ENCODE data around the gene TENM4. TPM values are rescaled to one million over a fixed set of nuclear protein-coding genes. Genes with fewer than 3 reads are reported as not detected.
A peak's percentile ranks its signal among the peaks of the same experiment; 100 is the strongest.

Gene TENM4
- total RNA-seq, 4 donors from 2014 or later = 0.02 to 0.82 (median 0.23) TPM

- intact Hi-C loops (cut with DNase I; ENCODE audit: low total_unique reads) = no loop called here
- in situ Hi-C loops (cut with MboI; ENCODE audit: low sequenced_read_pairs in 4 of 4) = no loop called here
These were observed 625.0 kb downstream of the TENM4 start for GRCh38 chr11:78815831-78816230.

GRCh38 chr11:78812513-78813293 lies 628.1 kb downstream of the TENM4 start:
- in situ Hi-C loops (cut with MboI; ENCODE audit: low sequenced_read_pairs in 4 of 4) (no loop called here), intact Hi-C loops (cut with DNase I; ENCODE audit: low total_unique reads) (no loop called here)
- no peak overlapping the region for H3K4me3 ChIP-seq
- DNase-seq (no peak), ATAC-seq (no peak)
- no peaks in the 10 kb centered on the region for H3K4me1 ChIP-seq
- H3K27me3 ChIP-seq = no peaks in the 10 kb centered on the region
- H3K36me3 ChIP-seq = no peaks in the 10 kb centered on the region
- no peak for TF ChIP-seq POLR2A (IDR thresholded peaks at IDR 0.05)
- TF ChIP-seq, protein P1, sequence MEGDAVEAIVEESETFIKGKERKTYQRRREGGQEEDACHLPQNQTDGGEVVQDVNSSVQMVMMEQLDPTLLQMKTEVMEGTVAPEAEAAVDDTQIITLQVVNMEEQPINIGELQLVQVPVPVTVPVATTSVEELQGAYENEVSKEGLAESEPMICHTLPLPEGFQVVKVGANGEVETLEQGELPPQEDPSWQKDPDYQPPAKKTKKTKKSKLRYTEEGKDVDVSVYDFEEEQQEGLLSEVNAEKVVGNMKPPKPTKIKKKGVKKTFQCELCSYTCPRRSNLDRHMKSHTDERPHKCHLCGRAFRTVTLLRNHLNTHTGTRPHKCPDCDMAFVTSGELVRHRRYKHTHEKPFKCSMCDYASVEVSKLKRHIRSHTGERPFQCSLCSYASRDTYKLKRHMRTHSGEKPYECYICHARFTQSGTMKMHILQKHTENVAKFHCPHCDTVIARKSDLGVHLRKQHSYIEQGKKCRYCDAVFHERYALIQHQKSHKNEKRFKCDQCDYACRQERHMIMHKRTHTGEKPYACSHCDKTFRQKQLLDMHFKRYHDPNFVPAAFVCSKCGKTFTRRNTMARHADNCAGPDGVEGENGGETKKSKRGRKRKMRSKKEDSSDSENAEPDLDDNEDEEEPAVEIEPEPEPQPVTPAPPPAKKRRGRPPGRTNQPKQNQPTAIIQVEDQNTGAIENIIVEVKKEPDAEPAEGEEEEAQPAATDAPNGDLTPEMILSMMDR (IDR thresholded peaks at IDR 0.05 in 4 of 5, conservative IDR thresholded peaks at IDR 0.05 in 1 of 5) = no peak
- no peaks in the 10 kb centered on the region for H3K9me3 ChIP-seq
- no peak overlapping the region for H3K27ac ChIP-seq

More at GRCh38 chr11:78815831-78816230, 625.0 kb downstream of the TENM4 start:
- Histone ChIP-seq H3K27ac (no peak overlapping the region), H3K9me3 (no peaks in the 10 kb centered on the region), H3K4me3 (no peak overlapping the region), H3K4me1 (no peaks in the 10 kb centered on the region), H3K36me3 (no peaks in the 10 kb centered on the region), H3K27me3 (no peaks in the 10 kb centered on the region)
- TF ChIP-seq POLR2A (IDR thresholded peaks at IDR 0.05) = no peak
- TF ChIP-seq, protein P1 (IDR thresholded peaks at IDR 0.05 in 4 of 5, conservative IDR thresholded peaks at IDR 0.05 in 1 of 5) = no peak
- DNase-seq (no peak), ATAC-seq (peak in 1 of 2 donors; percentile 30)

DNA sequence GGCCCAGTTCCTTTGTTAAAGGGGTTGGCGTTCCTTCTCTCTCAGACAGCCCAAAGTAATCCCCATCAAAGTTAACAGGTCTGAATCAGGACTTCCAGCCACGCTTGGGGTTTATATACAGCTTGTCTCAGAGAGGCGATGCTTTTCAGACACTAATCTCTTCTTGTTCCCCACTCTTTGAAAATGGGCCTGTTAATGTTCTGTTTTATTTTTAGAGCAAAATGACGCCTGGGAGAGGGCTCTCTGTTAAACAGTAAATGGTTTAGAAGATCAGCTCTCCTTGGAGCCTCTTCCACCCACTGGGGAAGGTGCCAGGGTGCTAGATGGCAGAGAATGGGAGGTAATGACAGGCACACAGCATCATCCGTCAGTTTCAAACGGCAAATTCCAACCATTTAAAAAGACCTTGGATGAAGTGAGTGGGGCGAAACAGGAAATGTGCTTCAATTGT lies 630.2 kb downstream of the TENM4 start:
- no peak for ATAC-seq
- Histone ChIP-seq H3K4me1 (no peaks in the 10 kb centered on the region), H3K9me3 (no peaks in the 10 kb centered on the region), H3K4me3 (no peak overlapping the region), H3K36me3 (no peaks in the 10 kb centered on the region), H3K27ac (no peak overlapping the region), H3K27me3 (no peaks in the 10 kb centered on the region)
- in situ Hi-C loops (cut with MboI; ENCODE audit: low sequenced_read_pairs in 4 of 4) (no loop called here), intact Hi-C loops (cut with DNase I; ENCODE audit: low total_unique reads) (no loop called here)
- DNase-seq = no peak
- TF ChIP-seq POLR2A (IDR thresholded peaks at IDR 0.05) = no peak
- TF ChIP-seq, protein P1 (IDR thresholded peaks at IDR 0.05 in 4 of 5, conservative IDR thresholded peaks at IDR 0.05 in 1 of 5) = no peak

- Histone ChIP-seq H3K4me1 (no peaks in the 10 kb centered on the region), H3K27ac (no peak overlapping the region), H3K4me3 (no peak overlapping the region), H3K9me3 (no peaks in the 10 kb centered on the region), H3K27me3 (no peaks in the 10 kb centered on the region), H3K36me3 (no peaks in the 10 kb centered on the region)
- no peak for TF ChIP-seq POLR2A (IDR thresholded peaks at IDR 0.05)
- TF ChIP-seq, protein P1 (IDR thresholded peaks at IDR 0.05 in 4 of 5, conservative IDR thresholded peaks at IDR 0.05 in 1 of 5) = no peak
- DNase-seq (no peak), ATAC-seq (no peak)
- in situ Hi-C loops (cut with MboI; ENCODE audit: low sequenced_read_pairs in 4 of 4) (no loop called here), intact Hi-C loops (cut with DNase I; ENCODE audit: low total_unique reads) (no loop called here)
These were observed 630.8 kb downstream of the TENM4 start for GRCh38 chr11:78809931-78810541.

All from gastrocnemius medialis (tissue), 4 donors.